HepG2 (cell line): ENCODE data around the gene NBPF6. TPM values are rescaled to one million over a fixed set of nuclear protein-coding genes. Genes with fewer than 3 reads are reported as not detected.
"Not testable (repeated sequence)": the region's sequence is repeated elsewhere in the genome, so short reads cannot be mapped to it uniquely, and the experiment has no call there.

Experiments
- ATAC-seq: fragments of 200-7000 bp; cut with Tn5 transposase; 3 replicates; pipeline ENCODE4 v1.9.1; 2020; ENCODE audit warnings: mild to moderate bottlenecking, moderate library complexity
- Bru-seq: library from RNA; stranded (reverse); fragments of 400-500 nt; gene quantifications from one replicate; lab custom pipeline; 2021; lab: Mats Ljungman, UMichigan
- BruChase-seq, 2 experiments: library from RNA; stranded (reverse); fragments of 400-500 nt; gene quantifications; one replicate each; lab custom pipeline; 2021; lab: Mats Ljungman, UMichigan
- BruUV-seq: library from RNA; stranded (reverse); fragments of 400-500 nt; replicated peaks from 2 replicates; lab custom pipeline; 2021; lab: Mats Ljungman, UMichigan
- CTCF ChIA-PET: fragments of 300-600 bp; formaldehyde crosslinking; extraction: SDS; loops from one replicate; lab custom pipeline; 2021; ENCODE audit warnings: low total read pairs, inconsistent platforms, low intra/inter-chr PET ratio; lab: Yijun Ruan, JAX
- POLR2A ChIA-PET: fragments of 350-600 bp; sonication (Branson Sonifier 250); formaldehyde crosslinking; loops from one replicate; lab custom pipeline; 2020; ENCODE audit warnings: antibody characterized with exemption, inconsistent platforms; lab: Yijun Ruan, JAX
- DNase-seq: peaks from one replicate; pipeline ENCODE4 v3.0.0-alpha.2; 2015; ENCODE audit warnings: low spot score
- FAIRE-seq: peaks from 3 replicates; lab custom pipeline; 2011; peaks lifted over from hg19 to GRCh38; lab: Jason Lieb, UNC
- H2AFZ ChIP-seq: one replicate; pipeline ENCODE4 v1.6.1; 2011; ENCODE audit warnings: low read length, inconsistent platforms
- H3K27ac ChIP-seq: fragments of 300-600 bp; 3 replicates; pipeline ENCODE4 v1.8.0; 2011; ENCODE audit warnings: mixed run types, mild to moderate bottlenecking, mixed read lengths, low read length, inconsistent platforms; ENCODE audit not compliant: insufficient read depth; ENCODE audit errors: extremely low read length
- H3K27me3 ChIP-seq, 2 experiments: fragments of 200-600 bp in 1 of 2; 2 replicates in 1 of 2; 3 replicates in 1 of 2; pipeline versions ENCODE4 v1.6.0 to v1.8.0; 2011; ENCODE audit warnings: low read length in 2 of 2, mild to moderate bottlenecking in 2 of 2, moderate library complexity in 2 of 2, inconsistent platforms in 1 of 2; ENCODE audit not compliant: insufficient read depth in 2 of 2, control insufficient read depth in 1 of 2
- H3K36me3 ChIP-seq, 2 experiments: fragments of 200-600 bp in 1 of 2; replicated peaks in 1 of 2; 2 replicates in 1 of 2; 3 replicates in 1 of 2; pipeline versions ENCODE4 v1.5.1 to v1.8.0; 2011; ENCODE audit warnings: low read length in 2 of 2, inconsistent platforms in 1 of 2; ENCODE audit not compliant: insufficient read depth in 2 of 2, control insufficient read depth in 1 of 2
- H3K4me1 ChIP-seq: 2 replicates; pipeline ENCODE4 v1.5.1; 2012; ENCODE audit warnings: low read length, inconsistent platforms; ENCODE audit not compliant: insufficient read depth
- H3K4me2 ChIP-seq: 2 replicates; pipeline ENCODE4 v1.6.0; 2011; ENCODE audit warnings: low read depth, low read length, inconsistent platforms
- H3K4me3 ChIP-seq, 3 experiments: fragments of 200-600 bp in 1 of 3; sonication (generic), shearing (Covaris generic) in 1 of 3; replicated peaks in 1 of 3; 2 replicates each; pipeline ENCODE4 v1.5.1; 2011 to 2016; ENCODE audit warnings: low read length in 3 of 3, inconsistent platforms in 2 of 3, low read depth in 2 of 3, mild to moderate bottlenecking in 2 of 3, control low read depth in 1 of 3, mixed read lengths in 1 of 3; ENCODE audit not compliant: insufficient read depth in 1 of 3
- H3K79me2 ChIP-seq: one replicate; pipeline ENCODE4 v1.6.1; 2011; ENCODE audit warnings: low read length, inconsistent platforms; ENCODE audit not compliant: insufficient read depth
- H3K9ac ChIP-seq: 2 replicates; pipeline ENCODE4 v1.6.0; 2011; ENCODE audit warnings: mild to moderate bottlenecking, low read depth, low read length, inconsistent platforms; ENCODE audit not compliant: insufficient read depth
- H3K9me3 ChIP-seq: 2 replicates; pipeline ENCODE4 v1.5.1; 2012; ENCODE audit warnings: mild to moderate bottlenecking, low read length
- H4K20me1 ChIP-seq: 2 replicates; pipeline ENCODE4 v1.6.0; 2011; ENCODE audit warnings: inconsistent platforms, mild to moderate bottlenecking, low read length, moderate library complexity; ENCODE audit not compliant: insufficient read depth
- WGBS: methylation state at CpG from one replicate; pipeline ENCODE4 v1.1.6; 2017; ENCODE audit warnings: low lambda C conversion rate; 5-methylcytosine and 5-hydroxymethylcytosine counted together
- in situ Hi-C: cut with HindIII; loops from 2 replicates; pipeline ENCODE4 v1.10.0; 2017; ENCODE audit warnings: low pct_unique_long_range_greater_than_20kb; ENCODE audit not compliant: extremely low pct_ligation_motif_present
- intact Hi-C: fragments of 100-400 bp; cut with micrococcal nuclease; formaldehyde crosslinking; loops from one replicate; pipeline ENCODE4 v1.10.0; 2022; ENCODE audit not compliant: unreplicated experiment
- long read RNA-seq, 2 experiments: library from RNA in 1 of 2; library from polyadenylated mRNA in 1 of 2; stranded (forward) in 1 of 2; unstranded in 1 of 2; transcript quantifications; one replicate each; pipeline ENCODE4 v2.0.0, GENCODE V29; 2019 to 2022
- polyA minus RNA-seq, 3 experiments: library from RNA; depleted of rRNA, polyadenylated mRNA; stranded (reverse); fragments of >200 nt; gene quantifications; 2 replicates each; pipeline ENCODE4 v1.2.3, GENCODE V29; 2011; ENCODE audit warnings: low replicate concordance in 1 of 3
- polyA plus RNA-seq, 8 experiments: library from polyadenylated mRNA; depleted of rRNA in 3 of 8; stranded (reverse) in 7 of 8; unstranded in 1 of 8; fragments of >200 nt; fragmentation: Illumina TruSeq in 4 of 8; extraction: Trizol in 4 of 8; gene quantifications; 2 replicates each; pipeline versions ENCODE4 v1.2.1 to v1.2.3, GENCODE V29; 2011 to 2016; ENCODE audit warnings: low read depth in 4 of 8, missing spikeins in 1 of 8, mixed read lengths in 1 of 8; ENCODE audit not compliant: insufficient read depth in 1 of 8
- total RNA-seq, 5 experiments: library from RNA; depleted of rRNA; stranded (reverse); fragments of >200 nt; fragmentation: Illumina TruSeq; extraction: Trizol; gene quantifications; 2 replicates each; pipeline ENCODE4 v1.2.3, GENCODE V29; 2016; ENCODE audit warnings: low read depth in 1 of 5

Gene NBPF6, protein sequence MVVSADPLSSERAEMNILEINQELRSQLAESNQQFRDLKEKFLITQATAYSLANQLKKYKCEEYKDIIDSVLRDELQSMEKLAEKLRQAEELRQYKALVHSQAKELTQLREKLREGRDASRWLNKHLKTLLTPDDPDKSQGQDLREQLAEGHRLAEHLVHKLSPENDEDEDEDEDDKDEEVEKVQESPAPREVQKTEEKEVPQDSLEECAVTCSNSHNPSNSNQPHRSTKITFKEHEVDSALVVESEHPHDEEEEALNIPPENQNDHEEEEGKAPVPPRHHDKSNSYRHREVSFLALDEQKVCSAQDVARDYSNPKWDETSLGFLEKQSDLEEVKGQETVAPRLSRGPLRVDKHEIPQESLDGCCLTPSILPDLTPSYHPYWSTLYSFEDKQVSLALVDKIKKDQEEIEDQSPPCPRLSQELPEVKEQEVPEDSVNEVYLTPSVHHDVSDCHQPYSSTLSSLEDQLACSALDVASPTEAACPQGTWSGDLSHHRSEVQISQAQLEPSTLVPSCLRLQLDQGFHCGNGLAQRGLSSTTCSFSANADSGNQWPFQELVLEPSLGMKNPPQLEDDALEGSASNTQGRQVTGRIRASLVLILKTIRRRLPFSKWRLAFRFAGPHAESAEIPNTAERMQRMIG
- total RNA-seq (2016; rRNA removed; fragmentation: Illumina TruSeq; extraction: Trizol) (not detected in 2 replicates), polyA plus RNA-seq (2011; rRNA removed) (not detected in 2 replicates), polyA minus RNA-seq (2011; rRNA and poly(A)+ RNA removed; ENCODE audit: low replicate concordance) (4.0 TPM in 1 of 2 replicates, not detected in the other), Bru-seq, nascent RNA (not detected), BruChase-seq, experiment 1, labeled RNA remaining after a 6-hour chase (not detected), BruChase-seq, experiment 2, labeled RNA remaining after a 2-hour chase (not detected)
- not detected in 2 replicates for total RNA-seq (2016; cell fraction: cytosol; rRNA removed; fragmentation: Illumina TruSeq; extraction: Trizol; ENCODE audit: low read depth)
- total RNA-seq (2016; cell fraction: insoluble cytoplasmic fraction; rRNA removed; fragmentation: Illumina TruSeq; extraction: Trizol), result not detected in 2 replicates
- not detected in 2 replicates for total RNA-seq (2016; cell fraction: membrane; rRNA removed; fragmentation: Illumina TruSeq; extraction: Trizol)
- not detected in 2 replicates for total RNA-seq (2016; cell fraction: nucleus; rRNA removed; fragmentation: Illumina TruSeq; extraction: Trizol)
- not detected in 2 replicates for polyA plus RNA-seq (2011; cell fraction: cytosol; rRNA removed)
- polyA plus RNA-seq (2011; cell fraction: nucleus; rRNA removed), result not detected in 2 replicates
- not detected in 2 replicates for polyA plus RNA-seq (2012)
- polyA plus RNA-seq (2016; cell fraction: cytosol; fragmentation: Illumina TruSeq; extraction: Trizol; ENCODE audit: low read depth), result not detected in 2 replicates
- polyA plus RNA-seq (2016; cell fraction: insoluble cytoplasmic fraction; fragmentation: Illumina TruSeq; extraction: Trizol; ENCODE audit: low read depth), result not detected in 2 replicates
- not detected in 2 replicates for polyA plus RNA-seq (2016; cell fraction: membrane; fragmentation: Illumina TruSeq; extraction: Trizol; ENCODE audit: low read depth)
- not detected in 2 replicates for polyA plus RNA-seq (2016; cell fraction: nucleus; fragmentation: Illumina TruSeq; extraction: Trizol; ENCODE audit: insufficient read depth, low read depth)
- polyA minus RNA-seq (2011; cell fraction: cytosol; rRNA and poly(A)+ RNA removed), result not detected in 2 replicates
- polyA minus RNA-seq (2011; cell fraction: nucleus; rRNA and poly(A)+ RNA removed), result not detected in 2 replicates
- long read RNA-seq, experiment 1, result 0 reads
- long read RNA-seq, experiment 2, result 0 reads

DNA sequence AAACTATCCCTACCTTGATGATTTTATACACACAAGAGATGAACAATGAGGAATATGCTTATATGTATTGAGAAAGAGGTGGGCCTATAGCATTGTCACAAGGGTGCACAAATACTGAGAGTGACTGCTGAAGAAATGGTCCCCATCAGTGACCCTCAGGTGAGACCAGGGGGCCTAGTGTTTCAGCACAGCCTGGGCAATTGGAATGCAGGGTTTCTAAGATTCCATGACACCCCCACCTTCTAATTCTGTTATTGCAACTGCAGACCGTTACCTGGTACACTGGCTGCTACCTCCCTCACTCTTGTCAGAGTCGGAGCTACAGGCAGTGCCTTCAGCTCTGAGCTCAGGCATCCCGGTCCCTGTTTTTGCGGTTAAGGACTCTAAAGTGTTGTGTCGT, at the start of gene NBPF6:
Gene NBPF6, plus strand, starts transcription at position 301 of the 400 bp plus-strand sequence. CDS start 259 bp downstream, outside the sequence.
- H2AFZ ChIP-seq, H3K79me2 ChIP-seq, H3K27ac ChIP-seq, H3K9ac ChIP-seq, BruUV-seq, FAIRE-seq, H3K36me3 ChIP-seq, H3K27me3 ChIP-seq, in situ Hi-C loops, DNase-seq, H3K4me3 ChIP-seq, H3K9me3 ChIP-seq, H3K4me1 ChIP-seq, CTCF ChIA-PET, ATAC-seq, H3K4me2 ChIP-seq, H4K20me1 ChIP-seq, POLR2A ChIA-PET, intact Hi-C loops: not testable (repeated sequence)
- no CpG with 5 or more reads among the region's 5 CpGs for WGBS

DNA sequence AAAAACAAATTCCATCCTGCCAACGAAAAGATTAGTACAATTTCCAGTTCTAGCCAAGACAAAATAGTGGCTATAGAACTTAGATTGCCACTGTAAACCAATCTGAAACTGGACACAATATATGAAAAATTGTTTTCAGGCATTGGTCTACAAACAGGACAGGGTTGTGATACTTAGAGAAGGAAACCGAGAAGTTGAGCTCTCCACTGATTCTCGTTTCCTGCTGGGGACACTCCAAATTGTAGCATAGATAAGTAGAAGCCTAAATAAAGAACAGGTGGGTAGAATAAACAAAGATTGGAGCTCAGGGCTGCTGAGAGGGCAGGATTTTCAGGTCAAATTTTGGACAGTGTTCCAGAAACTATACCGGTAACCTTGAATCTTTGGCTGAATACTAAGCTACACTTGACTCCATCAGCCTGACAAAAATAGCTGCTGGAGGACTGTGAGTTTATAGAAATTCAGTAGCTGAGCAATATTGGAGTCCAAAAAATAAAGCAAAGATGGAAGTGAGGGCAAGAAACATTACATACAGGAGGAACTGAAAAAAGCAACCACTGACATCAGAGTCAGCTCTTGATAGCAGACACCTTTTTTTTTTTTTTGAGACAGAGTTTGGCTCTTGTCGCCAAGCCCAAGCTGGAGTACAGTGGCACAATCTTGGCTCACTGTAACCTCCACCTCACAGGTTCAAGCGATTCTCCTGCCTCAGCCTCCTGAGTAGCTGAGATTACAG, 38.9 kb upstream of the NBPF6 start:
- H3K9ac ChIP-seq, POLR2A ChIA-PET, H3K4me2 ChIP-seq, BruUV-seq, ATAC-seq, H3K9me3 ChIP-seq, H3K79me2 ChIP-seq, FAIRE-seq, intact Hi-C loops, in situ Hi-C loops, H2AFZ ChIP-seq, H3K36me3 ChIP-seq, DNase-seq, H3K4me3 ChIP-seq, H4K20me1 ChIP-seq, CTCF ChIA-PET, H3K27ac ChIP-seq, H3K4me1 ChIP-seq, H3K27me3 ChIP-seq: not testable (repeated sequence)
- WGBS, result no CpG with 5 or more reads among the region's 6 CpGs

DNA sequence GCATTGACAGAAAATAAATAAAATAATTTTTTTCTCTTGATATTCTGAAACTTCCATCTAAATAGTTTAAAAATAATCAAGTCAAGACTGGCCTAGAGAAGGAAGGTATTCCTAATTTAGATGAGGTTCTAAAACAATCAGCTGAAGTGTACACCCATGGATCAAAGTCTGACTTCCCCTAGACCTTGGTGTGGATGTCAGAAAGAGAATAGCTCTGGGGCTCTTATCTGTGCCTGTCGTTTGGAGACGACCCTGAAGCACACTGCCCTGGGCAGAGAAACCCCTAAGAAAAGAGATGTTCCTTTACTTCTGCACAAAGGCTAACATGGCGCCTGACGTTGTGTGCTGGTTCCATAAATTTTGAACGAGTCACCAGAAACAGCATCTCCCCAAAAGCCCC, 30.0 kb upstream of the NBPF6 start:
- H3K79me2 ChIP-seq, intact Hi-C loops, DNase-seq, H3K4me3 ChIP-seq, H3K36me3 ChIP-seq, in situ Hi-C loops, FAIRE-seq, H4K20me1 ChIP-seq, H3K9ac ChIP-seq, POLR2A ChIA-PET, H3K9me3 ChIP-seq, H2AFZ ChIP-seq, H3K27me3 ChIP-seq, CTCF ChIA-PET, ATAC-seq, H3K27ac ChIP-seq, H3K4me1 ChIP-seq, BruUV-seq, H3K4me2 ChIP-seq: not testable (repeated sequence)
- no CpG with 5 or more reads among the region's 5 CpGs for WGBS
